Type B pancreatic cell (in vitro differentiated cells): ENCODE results near the gene EVA1A. TPM values are rescaled to one million over a fixed set of nuclear protein-coding genes. Genes with fewer than 3 reads are reported as not detected.

Experiments
- DNase-seq: peaks from one replicate; pipeline ENCODE4 v3.0.0; 2021; ENCODE audit warnings: mixed read lengths; ENCODE audit not compliant: unreplicated experiment; ENCODE audit errors: extremely low spot score
- H3K27ac Mint-ChIP-seq: 2 replicates; pipeline ENCODE4 v1.8.0; 2021; ENCODE audit warnings: mild to moderate bottlenecking, mixed read lengths
- H3K27me3 Mint-ChIP-seq: 2 replicates; pipeline ENCODE4 v1.8.0; 2021; ENCODE audit warnings: mixed read lengths
- H3K36me3 Mint-ChIP-seq: 2 replicates; pipeline ENCODE4 v1.8.0; 2021; ENCODE audit warnings: mixed read lengths
- H3K4me1 Mint-ChIP-seq: one replicate; pipeline ENCODE4 v1.8.0; 2021; ENCODE audit warnings: mixed read lengths; ENCODE audit not compliant: unreplicated experiment
- H3K4me3 Mint-ChIP-seq: 2 replicates; pipeline ENCODE4 v1.8.0; 2021; ENCODE audit warnings: mild to moderate bottlenecking, mixed read lengths
- H3K9me3 Mint-ChIP-seq: 2 replicates; pipeline ENCODE4 v1.8.0; 2021; ENCODE audit warnings: mixed read lengths
- CTCF ChIP-seq: fragments of 200-600 bp; sonication (generic); conservative IDR thresholded peaks from 2 replicates; pipeline ENCODE4 v1.5.0; 2021; ENCODE audit warnings: antibody characterized with exemption, mild to moderate bottlenecking
- total RNA-seq: library from RNA; stranded (reverse); gene quantifications from 2 replicates; pipeline ENCODE4 v1.2.1, GENCODE V29; 2021; ENCODE audit warnings: low replicate concordance

The EVA1A gene
- total RNA-seq, 1 donor from 2014 or later: 13.5 TPM

GRCh38 chr2:75595541-75596395, 35.0 kb upstream of the EVA1A start:
- TF ChIP-seq CTCF: no peak
- Mint-ChIP-seq H3K27me3 (peaks cover 8% of the 10 kb centered on the region), H3K27ac (no peak overlapping the region), H3K4me1 (peaks cover 24% of the 10 kb centered on the region), H3K9me3 (no peaks in the 10 kb centered on the region), H3K4me3 (no peak overlapping the region), H3K36me3 (no peaks in the 10 kb centered on the region)
- no peak for DNase-seq

GRCh38 chr2:75594596-75594995, 33.9 kb upstream of the EVA1A start:
- DNase-seq: no peak
- Mint-ChIP-seq H3K4me3 (no peak overlapping the region), H3K36me3 (no peaks in the 10 kb centered on the region), H3K27ac (no peak overlapping the region), H3K27me3 (peaks cover 6% of the 10 kb centered on the region), H3K9me3 (no peaks in the 10 kb centered on the region), H3K4me1 (peaks cover 18% of the 10 kb centered on the region)
- TF ChIP-seq CTCF: no peak

GRCh38 chr2:75592888-75593287, 32.1 kb upstream of the EVA1A start:
- H3K9me3 Mint-ChIP-seq: no peaks in the 10 kb centered on the region
- no peak for TF ChIP-seq CTCF
- H3K4me1 Mint-ChIP-seq: peaks cover 13% of the 10 kb centered on the region
- H3K27ac Mint-ChIP-seq: no peak overlapping the region
- DNase-seq: no peak
- H3K36me3 Mint-ChIP-seq: no peaks in the 10 kb centered on the region
- no peaks in the 10 kb centered on the region for H3K27me3 Mint-ChIP-seq
- H3K4me3 Mint-ChIP-seq: no peak overlapping the region

GRCh38 chr2:75592030-75592429, 31.3 kb upstream of the EVA1A start:
- no peak overlapping the region for H3K27ac Mint-ChIP-seq
- H3K36me3 Mint-ChIP-seq: no peaks in the 10 kb centered on the region
- H3K4me3 Mint-ChIP-seq: no peak overlapping the region
- no peak for TF ChIP-seq CTCF
- H3K4me1 Mint-ChIP-seq: peaks cover 13% of the 10 kb centered on the region
- no peaks in the 10 kb centered on the region for H3K27me3 Mint-ChIP-seq
- no peak for DNase-seq
- H3K9me3 Mint-ChIP-seq: no peaks in the 10 kb centered on the region

GRCh38 chr2:75589391-75590105, 28.8 kb upstream of the EVA1A start:
- Mint-ChIP-seq H3K9me3 (no peaks in the 10 kb centered on the region), H3K4me1 (peaks cover 6% of the 10 kb centered on the region), H3K27ac (no peak overlapping the region), H3K4me3 (no peak overlapping the region), H3K27me3 (peaks cover 4% of the 10 kb centered on the region), H3K36me3 (no peaks in the 10 kb centered on the region)
- no peak for TF ChIP-seq CTCF
- DNase-seq: no peak
